Activated CD4-positive, alpha-beta T cell treated with anti-CD3 and anti-CD28 coated beads, Interleukin-2, amount 10 ng/mL, durations not matched to agents 24 days and 14 days (primary cell): Measurements from ENCODE around the gene CNDP1. TPM values are rescaled to one million over a fixed set of nuclear protein-coding genes. Genes with fewer than 3 reads are reported as not detected.
A peak's percentile ranks its signal among the peaks of the same experiment; 100 is the strongest.

Source experiments
- DNase-seq: peaks from one replicate; pipeline ENCODE4 v3.0.0; 2022
- H3K27ac Mint-ChIP-seq: one replicate; pipeline ENCODE4 v1.8.0; 2022; ENCODE audit warnings: mild to moderate bottlenecking, mixed read lengths
- H3K27me3 Mint-ChIP-seq: one replicate; pipeline ENCODE4 v1.8.0; 2022; ENCODE audit warnings: mixed read lengths
- H3K36me3 Mint-ChIP-seq: one replicate; pipeline ENCODE4 v1.8.0; 2022; ENCODE audit warnings: low read depth, mild to moderate bottlenecking, mixed read lengths
- H3K4me1 Mint-ChIP-seq: one replicate; pipeline ENCODE4 v1.8.0; 2021; ENCODE audit warnings: mixed read lengths
- H3K4me3 Mint-ChIP-seq: one replicate; pipeline ENCODE4 v1.8.0; 2022; ENCODE audit warnings: mild to moderate bottlenecking, moderate library complexity, mixed read lengths
- H3K9me3 Mint-ChIP-seq: one replicate; pipeline ENCODE4 v1.8.0; 2021; ENCODE audit warnings: mixed read lengths
- intact Hi-C: fragments of 100-400 bp; cut with micrococcal nuclease; formaldehyde crosslinking; loops from one replicate; pipeline ENCODE4 v1.15.1; 2023
- total RNA-seq: library from RNA; stranded (reverse); gene quantifications from 2 replicates; pipeline ENCODE4 v1.2.3, GENCODE V29; 2022

The CNDP1 gene
- total RNA-seq, 1 donor from 2014 or later = not detected

DNA sequence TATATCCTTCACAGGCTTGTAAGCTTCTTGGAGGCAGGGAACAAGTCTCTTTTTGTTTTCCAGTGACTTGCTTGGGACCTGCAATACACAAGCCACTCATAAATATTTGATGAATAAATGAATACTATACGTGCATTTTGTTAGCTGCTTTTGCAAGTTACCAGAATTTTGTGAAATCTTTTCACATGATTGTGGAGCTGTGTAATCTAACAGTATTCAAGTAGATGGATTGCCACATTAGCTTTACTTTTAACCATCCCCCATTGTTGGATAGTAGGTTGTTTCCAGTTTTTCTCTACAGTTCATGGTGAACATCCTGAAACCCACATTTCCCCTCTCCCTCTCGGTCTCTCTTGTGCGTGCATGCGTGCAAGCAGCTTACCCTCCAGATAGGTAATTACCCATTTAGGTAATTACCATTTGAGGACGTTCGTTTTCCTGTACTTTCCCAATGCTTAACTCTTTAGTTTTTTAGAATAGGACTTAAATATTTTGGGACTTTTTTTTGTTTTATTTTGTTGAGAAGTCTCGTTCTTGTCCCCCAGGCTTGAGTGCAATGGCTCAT lies 75.8 kb downstream of the CNDP1 start:
- Mint-ChIP-seq H3K27me3 (no peaks in the 10 kb centered on the region), H3K9me3 (no peaks in the 10 kb centered on the region), H3K4me3 (no peak overlapping the region), H3K36me3 (peaks cover 3% of the 10 kb centered on the region), H3K27ac (no peak overlapping the region), H3K4me1 (peaks cover 10% of the 10 kb centered on the region)
- intact Hi-C loops = no loop called here
- DNase-seq = no peak

GRCh38 chr18:74610860-74611259 lies 76.6 kb downstream of the CNDP1 start:
- Mint-ChIP-seq H3K27me3 (no peaks in the 10 kb centered on the region), H3K4me1 (peaks cover 10% of the 10 kb centered on the region), H3K4me3 (no peak overlapping the region), H3K9me3 (no peaks in the 10 kb centered on the region), H3K36me3 (peaks cover 3% of the 10 kb centered on the region), H3K27ac (no peak overlapping the region)
- intact Hi-C loops = no loop called here
- no peak for DNase-seq

DNA sequence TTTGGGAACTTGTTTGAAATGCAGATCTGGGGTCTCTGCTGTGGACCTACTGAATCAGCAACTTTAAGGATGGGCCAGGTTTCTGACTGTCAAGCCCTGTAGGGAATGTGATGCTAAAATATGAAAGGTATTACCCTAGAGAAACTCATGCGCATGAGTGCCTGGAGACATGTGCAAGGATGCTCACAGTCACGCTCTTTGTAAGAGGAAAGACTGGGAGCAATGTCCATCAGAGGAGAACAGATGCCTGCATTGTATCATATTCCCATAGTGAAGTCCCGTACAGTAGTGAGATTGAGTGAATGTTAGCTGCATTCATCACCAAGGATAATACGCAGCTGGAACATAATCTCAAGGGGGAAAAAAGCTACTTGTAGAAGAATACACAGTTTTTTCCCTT lies 77.5 kb downstream of the CNDP1 start:
- H3K4me1 Mint-ChIP-seq = peaks cover 10% of the 10 kb centered on the region
- H3K4me3 Mint-ChIP-seq = no peak overlapping the region
- peak; percentile 44 for DNase-seq
- intact Hi-C loops = no loop called here
- no peaks in the 10 kb centered on the region for H3K27me3 Mint-ChIP-seq
- H3K9me3 Mint-ChIP-seq = no peaks in the 10 kb centered on the region
- peaks cover 3% of the 10 kb centered on the region for H3K36me3 Mint-ChIP-seq
- no peak overlapping the region for H3K27ac Mint-ChIP-seq

- no peak overlapping the region for H3K27ac Mint-ChIP-seq
- H3K27me3 Mint-ChIP-seq = no peaks in the 10 kb centered on the region
- H3K4me3 Mint-ChIP-seq = no peak overlapping the region
- intact Hi-C loops = no loop called here
- peaks cover 10% of the 10 kb centered on the region for H3K4me1 Mint-ChIP-seq
- H3K9me3 Mint-ChIP-seq = no peaks in the 10 kb centered on the region
- no peak for DNase-seq
- H3K36me3 Mint-ChIP-seq = peaks cover 3% of the 10 kb centered on the region
These were observed 79.1 kb downstream of the CNDP1 start for GRCh38 chr18:74613381-74613780.

DNA sequence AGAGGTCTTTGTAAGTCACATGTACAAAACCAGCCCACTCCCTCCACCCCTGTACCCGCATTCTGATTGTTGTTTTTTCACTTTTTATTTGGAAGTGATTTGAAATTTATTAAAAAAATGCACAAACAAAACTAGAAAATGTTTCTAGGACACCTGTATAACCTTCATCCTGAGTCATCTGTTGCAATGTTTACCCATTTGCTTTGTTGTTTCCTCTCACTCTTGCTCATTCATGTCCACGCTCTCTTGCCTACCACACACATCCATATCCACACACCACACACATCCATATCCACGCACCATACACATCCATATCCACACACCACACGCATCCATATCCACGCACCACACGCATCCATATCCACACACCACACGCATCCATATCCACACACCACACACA lies 82.2 kb downstream of the CNDP1 start:
- no peaks in the 10 kb centered on the region for H3K9me3 Mint-ChIP-seq
- no peaks in the 10 kb centered on the region for H3K36me3 Mint-ChIP-seq
- DNase-seq = no peak
- H3K4me3 Mint-ChIP-seq = no peak overlapping the region
- H3K4me1 Mint-ChIP-seq = peaks cover 1% of the 10 kb centered on the region
- intact Hi-C loops = no loop called here
- H3K27me3 Mint-ChIP-seq = no peaks in the 10 kb centered on the region
- H3K27ac Mint-ChIP-seq = no peak overlapping the region

- no peaks in the 10 kb centered on the region for H3K9me3 Mint-ChIP-seq
- intact Hi-C loops = no loop called here
- H3K4me3 Mint-ChIP-seq = no peak overlapping the region
- peaks cover 1% of the 10 kb centered on the region for H3K4me1 Mint-ChIP-seq
- DNase-seq = no peak
- H3K36me3 Mint-ChIP-seq = no peaks in the 10 kb centered on the region
- H3K27ac Mint-ChIP-seq = no peak overlapping the region
- H3K27me3 Mint-ChIP-seq = no peaks in the 10 kb centered on the region
These were observed 83.2 kb downstream of the CNDP1 start for GRCh38 chr18:74617486-74617885.

DNA sequence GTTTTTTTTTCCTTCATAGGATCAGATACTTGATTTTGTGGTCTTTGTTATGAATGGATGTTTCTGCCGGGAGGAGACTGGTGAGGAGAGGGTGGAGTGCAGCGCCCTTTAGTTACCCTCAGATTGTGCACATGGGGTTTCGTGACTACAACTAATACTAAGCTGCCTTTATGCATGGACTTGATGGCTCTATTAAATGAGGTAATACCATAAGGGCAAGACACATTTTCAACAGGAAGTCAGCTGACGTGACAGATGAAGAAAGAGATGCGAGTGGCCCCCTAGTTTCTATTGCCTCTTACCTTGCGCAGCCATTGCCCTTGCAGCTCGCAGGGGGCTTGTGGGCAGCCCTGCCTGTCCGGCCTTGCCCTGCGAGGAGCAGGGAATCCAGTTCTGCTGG lies 87.8 kb downstream of the CNDP1 start:
- H3K9me3 Mint-ChIP-seq = no peaks in the 10 kb centered on the region
- H3K4me1 Mint-ChIP-seq = peaks cover under 1% of the 10 kb centered on the region
- no peaks in the 10 kb centered on the region for H3K36me3 Mint-ChIP-seq
- intact Hi-C loops = no loop called here
- H3K27me3 Mint-ChIP-seq = no peaks in the 10 kb centered on the region
- H3K27ac Mint-ChIP-seq = no peak overlapping the region
- DNase-seq = no peak
- no peak overlapping the region for H3K4me3 Mint-ChIP-seq

- H3K4me3 Mint-ChIP-seq = no peak overlapping the region
- no peaks in the 10 kb centered on the region for H3K27me3 Mint-ChIP-seq
- H3K9me3 Mint-ChIP-seq = no peaks in the 10 kb centered on the region
- no peak overlapping the region for H3K27ac Mint-ChIP-seq
- H3K36me3 Mint-ChIP-seq = no peaks in the 10 kb centered on the region
- peak; percentile 73 for DNase-seq
- intact Hi-C loops = no loop called here
- peaks cover 7% of the 10 kb centered on the region for H3K4me1 Mint-ChIP-seq
These were observed 88.9 kb downstream of the CNDP1 start for GRCh38 chr18:74623047-74623816.

- Mint-ChIP-seq H3K4me3 (no peak overlapping the region), H3K9me3 (no peaks in the 10 kb centered on the region), H3K27ac (no peak overlapping the region), H3K36me3 (no peaks in the 10 kb centered on the region), H3K4me1 (peaks cover 7% of the 10 kb centered on the region), H3K27me3 (no peaks in the 10 kb centered on the region)
- intact Hi-C loops = no loop called here
- DNase-seq = no peak
These were observed 90.2 kb downstream of the CNDP1 start for GRCh38 chr18:74624466-74624865.

- Mint-ChIP-seq H3K4me1 (peaks cover 7% of the 10 kb centered on the region), H3K4me3 (no peak overlapping the region), H3K27me3 (no peaks in the 10 kb centered on the region), H3K9me3 (no peaks in the 10 kb centered on the region), H3K27ac (no peak overlapping the region), H3K36me3 (no peaks in the 10 kb centered on the region)
- intact Hi-C loops = no loop called here
- no peak for DNase-seq
These were observed 90.9 kb downstream of the CNDP1 start for GRCh38 chr18:74625157-74625556.

DNA sequence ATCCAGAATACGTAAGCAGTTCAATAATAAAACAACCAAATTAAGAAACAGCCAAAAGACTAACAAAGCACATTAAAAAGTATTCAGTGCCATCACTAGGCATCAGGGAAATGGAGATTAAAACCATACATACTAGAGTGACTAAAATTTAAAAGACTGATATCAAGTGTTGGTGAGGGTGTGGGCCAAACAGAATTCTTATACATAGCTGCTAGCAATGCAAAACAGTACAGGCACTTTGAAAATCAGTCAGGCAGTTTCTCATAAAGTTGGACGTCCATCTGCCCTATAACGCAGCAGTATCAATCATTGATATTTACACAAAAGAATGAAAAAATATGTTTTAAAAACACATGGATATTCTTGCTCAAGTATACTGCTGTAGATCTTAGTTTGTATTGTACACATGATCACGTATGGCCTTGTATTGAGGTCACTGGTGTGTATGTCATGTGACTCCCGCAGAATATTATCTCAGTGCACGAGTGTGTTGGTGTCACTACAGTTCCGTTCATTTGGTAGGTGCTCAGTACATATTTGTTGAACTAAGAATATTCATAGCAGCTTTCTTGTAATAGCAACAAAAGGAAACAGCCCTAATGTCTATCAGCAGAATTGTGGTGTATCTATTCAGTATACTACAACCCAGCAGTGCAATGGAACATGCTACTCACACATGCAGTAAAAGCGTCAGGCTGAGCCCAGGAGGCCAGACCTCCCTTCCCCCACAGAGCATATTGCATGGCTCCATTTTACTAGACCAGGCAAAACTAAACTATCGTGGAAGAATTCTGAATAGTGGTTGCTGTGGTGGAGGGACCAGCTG lies 92.0 kb downstream of the CNDP1 start:
- Mint-ChIP-seq H3K27ac (no peak overlapping the region), H3K36me3 (no peaks in the 10 kb centered on the region), H3K4me1 (peaks cover 18% of the 10 kb centered on the region), H3K9me3 (no peaks in the 10 kb centered on the region), H3K27me3 (no peaks in the 10 kb centered on the region), H3K4me3 (no peak overlapping the region)
- no peak for DNase-seq
- intact Hi-C loops = no loop called here

DNA sequence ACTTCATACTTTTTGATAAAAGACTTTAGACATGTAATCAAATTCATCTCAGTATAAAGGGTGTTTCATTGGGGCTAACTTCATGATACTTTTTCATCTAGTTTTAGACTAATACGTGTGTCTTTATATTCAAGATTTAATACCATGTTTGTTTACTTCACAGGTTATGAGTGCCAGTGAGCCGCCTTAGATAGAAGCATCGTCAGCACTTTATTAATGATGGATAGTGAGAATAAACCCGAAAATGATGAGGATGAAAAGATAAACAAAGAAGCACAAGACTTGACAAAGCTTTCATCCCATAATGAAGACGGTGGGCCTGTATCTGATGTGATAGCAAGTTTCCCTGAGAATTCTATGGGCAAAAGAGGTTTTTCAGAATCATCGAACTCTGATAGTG lies 96.5 kb downstream of the CNDP1 start:
- no peak for DNase-seq
- intact Hi-C loops = loop anchor here (2.0 to 10.0 kb wide), 2 partner anchors 34 to 444 kb away; partner anchors contain the start of gene ZNF407
- Mint-ChIP-seq H3K4me1 (peaks cover 38% of the 10 kb centered on the region), H3K36me3 (peaks cover 36% of the 10 kb centered on the region), H3K9me3 (no peaks in the 10 kb centered on the region), H3K27me3 (no peaks in the 10 kb centered on the region), H3K4me3 (peak overlapping the region; percentile 83), H3K27ac (peak overlapping the region; percentile 94)

- Mint-ChIP-seq H3K36me3 (peaks cover 36% of the 10 kb centered on the region), H3K4me1 (peaks cover 38% of the 10 kb centered on the region), H3K27me3 (no peaks in the 10 kb centered on the region), H3K9me3 (no peaks in the 10 kb centered on the region), H3K27ac (peak overlapping the region; percentile 94), H3K4me3 (peak overlapping the region; percentile 83)
- DNase-seq = no peak
- intact Hi-C loops = loop anchor here (2.0 to 10.0 kb wide), 2 partner anchors 34 to 444 kb away; partner anchors contain the start of gene ZNF407
These were observed 96.9 kb downstream of the CNDP1 start for GRCh38 chr18:74631212-74631611.
